ENCODE data around the gene RNU5D-1. TPM values are rescaled to one million over a fixed set of nuclear protein-coding genes. Genes with fewer than 3 reads are reported as not detected.
A peak's percentile ranks its signal among the peaks of the same experiment; 100 is the strongest.

The RNU5D-1 gene
- total and polyA plus RNA-seq, 2 donors from 2014 or later = not detected

GRCh38 chr1:44721485-44722361 is 9.2 kb downstream of the RNU5D-1 start:
- Histone ChIP-seq H3K9ac (ENCODE audit: low read length in 3 of 3) (no peak overlapping the region), H3K27ac (ENCODE audit: low read depth in 2 of 2, low read length in 2 of 2) (no peak overlapping the region), H3K27me3 (ENCODE audit: control insufficient read depth, insufficient read depth, low read length) (no peaks in the 10 kb centered on the region), H3K4me1 (ENCODE audit: control insufficient read depth in 2 of 3, insufficient read depth in 2 of 3, low read depth in 1 of 3, low read length in 3 of 3) (no peaks in the 10 kb centered on the region), H3K36me3 (ENCODE audit: control insufficient read depth in 2 of 3, insufficient read depth in 3 of 3, low read length in 3 of 3) (no peaks in the 10 kb centered on the region), H3K4me3 (ENCODE audit: low read length in 3 of 3) (no peak overlapping the region), H3K9me3 (ENCODE audit: control insufficient read depth in 2 of 3, insufficient read depth in 1 of 3, low read length in 3 of 3) (no peaks in the 10 kb centered on the region)
- FAIRE-seq = no peak
- TF ChIP-seq, protein P1, sequence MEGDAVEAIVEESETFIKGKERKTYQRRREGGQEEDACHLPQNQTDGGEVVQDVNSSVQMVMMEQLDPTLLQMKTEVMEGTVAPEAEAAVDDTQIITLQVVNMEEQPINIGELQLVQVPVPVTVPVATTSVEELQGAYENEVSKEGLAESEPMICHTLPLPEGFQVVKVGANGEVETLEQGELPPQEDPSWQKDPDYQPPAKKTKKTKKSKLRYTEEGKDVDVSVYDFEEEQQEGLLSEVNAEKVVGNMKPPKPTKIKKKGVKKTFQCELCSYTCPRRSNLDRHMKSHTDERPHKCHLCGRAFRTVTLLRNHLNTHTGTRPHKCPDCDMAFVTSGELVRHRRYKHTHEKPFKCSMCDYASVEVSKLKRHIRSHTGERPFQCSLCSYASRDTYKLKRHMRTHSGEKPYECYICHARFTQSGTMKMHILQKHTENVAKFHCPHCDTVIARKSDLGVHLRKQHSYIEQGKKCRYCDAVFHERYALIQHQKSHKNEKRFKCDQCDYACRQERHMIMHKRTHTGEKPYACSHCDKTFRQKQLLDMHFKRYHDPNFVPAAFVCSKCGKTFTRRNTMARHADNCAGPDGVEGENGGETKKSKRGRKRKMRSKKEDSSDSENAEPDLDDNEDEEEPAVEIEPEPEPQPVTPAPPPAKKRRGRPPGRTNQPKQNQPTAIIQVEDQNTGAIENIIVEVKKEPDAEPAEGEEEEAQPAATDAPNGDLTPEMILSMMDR (IDR thresholded peaks at IDR 0.05; ENCODE audit: borderline replicate concordance, extremely low read depth, insufficient read depth) = no peak
- intact Hi-C loops (cut with DNase I) = no loop called here
- peak in 3 of 5 donors; percentile 71 to 89 (median 85) for DNase-seq

- Histone ChIP-seq H3K27ac (ENCODE audit: low read depth in 2 of 2, low read length in 2 of 2) (no peak overlapping the region), H3K27me3 (ENCODE audit: control insufficient read depth, insufficient read depth, low read length) (no peaks in the 10 kb centered on the region), H3K9me3 (ENCODE audit: control insufficient read depth in 2 of 3, insufficient read depth in 1 of 3, low read length in 3 of 3) (no peaks in the 10 kb centered on the region), H3K9ac (ENCODE audit: low read length in 3 of 3) (no peak overlapping the region), H3K4me1 (ENCODE audit: control insufficient read depth in 2 of 3, insufficient read depth in 2 of 3, low read depth in 1 of 3, low read length in 3 of 3) (no peaks in the 10 kb centered on the region), H3K4me3 (ENCODE audit: low read length in 3 of 3) (no peak overlapping the region), H3K36me3 (ENCODE audit: control insufficient read depth in 2 of 3, insufficient read depth in 3 of 3, low read length in 3 of 3) (no peaks in the 10 kb centered on the region)
- intact Hi-C loops (cut with DNase I) = no loop called here
- no peak for DNase-seq
- FAIRE-seq = no peak
- TF ChIP-seq, protein P1 (IDR thresholded peaks at IDR 0.05; ENCODE audit: borderline replicate concordance, extremely low read depth, insufficient read depth) = no peak
Observed at GRCh38 chr1:44720281-44720680, 10.7 kb downstream of the RNU5D-1 start.

GRCh38 chr1:44719318-44719717 is 11.7 kb downstream of the RNU5D-1 start:
- no peak overlapping the region for H3K9ac ChIP-seq (ENCODE audit: low read length in 3 of 3)
- DNase-seq (no peak), FAIRE-seq (no peak)
- H3K27ac ChIP-seq (ENCODE audit: low read depth in 2 of 2, low read length in 2 of 2) = no peak overlapping the region
- intact Hi-C loops (cut with DNase I) = no loop called here
- peaks cover 0 to 3% (median 0%) of the 10 kb centered on the region in 3 donors for H3K4me1 ChIP-seq (ENCODE audit: control insufficient read depth in 2 of 3, insufficient read depth in 2 of 3, low read depth in 1 of 3, low read length in 3 of 3)
- TF ChIP-seq, protein P1 (IDR thresholded peaks at IDR 0.05; ENCODE audit: borderline replicate concordance, extremely low read depth, insufficient read depth) = no peak
- H3K27me3 ChIP-seq (ENCODE audit: control insufficient read depth, insufficient read depth, low read length) = no peaks in the 10 kb centered on the region
- H3K9me3 ChIP-seq (ENCODE audit: control insufficient read depth in 2 of 3, insufficient read depth in 1 of 3, low read length in 3 of 3) = no peaks in the 10 kb centered on the region
- H3K36me3 ChIP-seq (ENCODE audit: control insufficient read depth in 2 of 3, insufficient read depth in 3 of 3, low read length in 3 of 3) = no peaks in the 10 kb centered on the region
- H3K4me3 ChIP-seq (ENCODE audit: low read length in 3 of 3) = no peak overlapping the region

Measured in kidney (tissue), 14 donors.